Kidney epithelial cell (primary cell): Measurements from ENCODE around the gene NFILZ. TPM values are rescaled to one million over a fixed set of nuclear protein-coding genes. Genes with fewer than 3 reads are reported as not detected.

Source experiments
- DNase-seq: peaks from one replicate; pipeline ENCODE4 v3.0.0-alpha.2; 2010; ENCODE audit warnings: low read depth
- H3K27me3 ChIP-seq: 2 replicates; pipeline ENCODE4 v1.6.0; 2011; ENCODE audit warnings: low read length; ENCODE audit not compliant: control insufficient read depth, insufficient read depth
- H3K36me3 ChIP-seq: 2 replicates; pipeline ENCODE4 v1.5.1; 2011; ENCODE audit warnings: low read length; ENCODE audit not compliant: control insufficient read depth, insufficient read depth
- H3K4me3 ChIP-seq: 2 replicates; pipeline ENCODE4 v1.5.1; 2011; ENCODE audit warnings: low read depth, mild to moderate bottlenecking, control low read depth, low read length
- total RNA-seq: library from RNA; depleted of rRNA; stranded (reverse); fragments of >200 nt; gene quantifications from 2 replicates; pipeline ENCODE4 v1.2.3, GENCODE V29; 2015
- TF ChIP-seq, protein P1 (sequence below): IDR thresholded peaks from 2 replicates; pipeline ENCODE4 v1.5.1; 2011; ENCODE audit warnings: mild to moderate bottlenecking, moderate library complexity, low read length, control low read depth, inconsistent platforms; ENCODE audit not compliant: insufficient read depth, poor library complexity, severe bottlenecking

NFILZ gene
- total RNA-seq, 1 donor from 2014 or later, result not detected

DNA sequence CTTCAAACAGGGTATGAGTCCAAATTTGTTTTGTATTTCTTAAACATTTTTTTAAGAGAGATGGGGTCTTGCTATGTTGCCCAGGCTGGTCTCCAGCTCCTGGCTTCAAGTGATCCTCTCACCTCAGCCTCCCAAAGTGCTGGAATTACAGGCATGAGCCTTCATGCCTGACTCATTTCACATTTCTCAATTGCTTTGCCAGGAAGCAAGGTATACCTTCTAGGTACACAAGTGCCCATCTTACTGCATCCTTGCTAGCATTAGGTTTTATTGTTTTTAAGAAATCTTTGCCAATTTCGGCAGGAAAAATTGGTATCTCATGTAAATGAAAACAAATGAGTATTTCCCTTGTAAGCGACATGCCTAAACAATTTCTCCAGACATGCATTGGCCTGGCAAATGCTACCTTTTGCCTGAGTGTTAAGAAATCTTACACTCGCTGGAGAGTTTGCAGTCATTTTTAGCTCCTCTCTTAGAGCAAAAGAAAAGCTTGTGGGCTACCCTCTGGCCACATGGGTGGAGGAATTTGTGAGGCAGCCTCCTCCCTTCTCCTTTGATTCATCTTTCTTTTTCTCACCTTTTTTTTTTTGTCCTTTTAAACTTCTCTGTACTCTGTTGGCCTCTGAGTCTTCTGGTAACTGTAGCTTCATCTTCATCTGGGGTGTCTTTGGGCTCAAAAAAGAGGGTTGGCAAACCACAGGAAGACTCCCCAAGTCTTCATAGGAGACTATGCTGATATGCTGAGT, 35.2 kb downstream of the NFILZ start:
- no peak overlapping the region for H3K4me3 ChIP-seq
- no peak for DNase-seq
- TF ChIP-seq, protein P1, sequence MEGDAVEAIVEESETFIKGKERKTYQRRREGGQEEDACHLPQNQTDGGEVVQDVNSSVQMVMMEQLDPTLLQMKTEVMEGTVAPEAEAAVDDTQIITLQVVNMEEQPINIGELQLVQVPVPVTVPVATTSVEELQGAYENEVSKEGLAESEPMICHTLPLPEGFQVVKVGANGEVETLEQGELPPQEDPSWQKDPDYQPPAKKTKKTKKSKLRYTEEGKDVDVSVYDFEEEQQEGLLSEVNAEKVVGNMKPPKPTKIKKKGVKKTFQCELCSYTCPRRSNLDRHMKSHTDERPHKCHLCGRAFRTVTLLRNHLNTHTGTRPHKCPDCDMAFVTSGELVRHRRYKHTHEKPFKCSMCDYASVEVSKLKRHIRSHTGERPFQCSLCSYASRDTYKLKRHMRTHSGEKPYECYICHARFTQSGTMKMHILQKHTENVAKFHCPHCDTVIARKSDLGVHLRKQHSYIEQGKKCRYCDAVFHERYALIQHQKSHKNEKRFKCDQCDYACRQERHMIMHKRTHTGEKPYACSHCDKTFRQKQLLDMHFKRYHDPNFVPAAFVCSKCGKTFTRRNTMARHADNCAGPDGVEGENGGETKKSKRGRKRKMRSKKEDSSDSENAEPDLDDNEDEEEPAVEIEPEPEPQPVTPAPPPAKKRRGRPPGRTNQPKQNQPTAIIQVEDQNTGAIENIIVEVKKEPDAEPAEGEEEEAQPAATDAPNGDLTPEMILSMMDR, result no peak
- no peaks in the 10 kb centered on the region for H3K36me3 ChIP-seq
- no peaks in the 10 kb centered on the region for H3K27me3 ChIP-seq

DNA sequence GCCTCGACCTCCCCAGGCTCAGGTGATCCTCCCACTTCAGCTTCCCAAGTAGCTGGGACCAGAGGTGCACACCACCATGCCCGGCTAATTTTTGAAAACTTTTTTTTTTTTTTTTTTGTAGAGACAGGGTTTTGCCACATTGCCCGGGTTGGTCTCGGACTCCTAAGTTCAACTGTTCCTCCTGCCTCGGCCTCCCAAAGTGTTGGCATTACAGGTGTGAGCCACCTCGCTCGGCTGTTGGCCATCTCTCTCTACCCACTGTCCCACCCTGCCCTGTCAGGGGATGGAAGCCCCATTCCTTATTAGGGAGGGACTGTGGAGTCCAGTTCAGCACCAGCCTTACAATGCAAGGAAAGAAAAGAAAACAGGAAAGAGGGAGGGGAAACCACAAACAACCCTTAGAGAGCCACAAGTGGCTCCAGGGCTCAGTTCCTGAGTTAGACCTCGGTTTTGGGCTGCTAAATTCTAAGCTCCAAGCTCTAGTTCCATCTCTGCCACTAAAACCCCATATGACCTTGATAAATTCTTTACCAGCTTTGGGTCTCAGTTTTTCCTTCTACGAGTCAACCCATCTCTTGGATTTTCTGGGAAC, 36.5 kb downstream of the NFILZ start:
- no peak for DNase-seq
- H3K27me3 ChIP-seq, result no peaks in the 10 kb centered on the region
- TF ChIP-seq, protein P1, result no peak
- H3K4me3 ChIP-seq, result no peak overlapping the region
- H3K36me3 ChIP-seq, result no peaks in the 10 kb centered on the region

DNA sequence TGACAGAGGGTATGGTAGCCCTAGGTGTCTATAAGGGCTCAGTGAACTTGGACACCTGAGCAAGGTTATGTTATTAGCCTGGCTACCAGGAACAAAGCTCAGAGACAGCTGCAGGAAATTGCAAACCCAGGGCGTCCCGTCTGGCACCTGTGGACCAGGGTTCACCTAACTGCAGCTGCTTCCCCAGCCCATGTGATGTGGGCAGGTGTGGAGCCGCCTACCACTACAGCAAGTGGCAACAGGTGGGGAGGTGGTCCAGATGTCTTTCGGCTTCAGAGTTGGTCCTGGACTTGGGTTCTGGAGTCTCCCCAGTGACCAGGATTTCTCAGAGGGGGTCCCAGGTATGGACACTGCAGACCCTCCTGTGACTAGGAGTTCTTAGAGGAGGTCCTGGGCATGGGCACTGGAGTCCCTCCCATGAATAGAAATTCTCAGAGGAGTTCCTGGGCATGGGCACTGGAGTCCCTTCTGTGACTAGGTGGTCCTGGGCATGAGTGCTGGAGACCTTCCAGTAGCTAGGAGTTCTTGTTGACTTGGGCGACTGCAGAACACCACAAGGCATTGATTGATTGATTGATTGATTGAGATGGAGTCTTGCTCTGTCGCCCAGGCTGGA, 43.0 kb downstream of the NFILZ start:
- no peaks in the 10 kb centered on the region for H3K36me3 ChIP-seq
- H3K27me3 ChIP-seq, result no peaks in the 10 kb centered on the region
- no peak for DNase-seq
- H3K4me3 ChIP-seq, result no peak overlapping the region
- TF ChIP-seq, protein P1, result no peak

DNA sequence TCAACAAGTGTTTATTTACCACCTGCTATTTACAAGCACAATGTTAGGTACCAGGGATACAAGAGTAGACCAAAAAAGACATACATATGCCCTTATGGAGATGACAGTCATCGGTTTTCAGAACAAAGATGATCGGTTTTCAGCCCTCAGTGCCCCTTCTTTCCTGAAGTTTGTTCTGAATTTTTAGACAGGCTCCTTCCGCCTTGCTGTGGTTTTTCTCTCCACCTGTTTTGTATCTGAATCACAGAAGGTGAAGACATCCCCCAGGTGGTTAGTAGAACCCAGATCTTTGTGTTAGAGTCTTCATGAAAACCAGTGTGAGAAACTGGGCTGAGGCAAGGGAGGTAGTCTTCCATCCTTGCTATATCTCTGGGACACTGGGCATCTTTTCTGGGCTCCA, 44.6 kb downstream of the NFILZ start:
- no peaks in the 10 kb centered on the region for H3K27me3 ChIP-seq

DNA sequence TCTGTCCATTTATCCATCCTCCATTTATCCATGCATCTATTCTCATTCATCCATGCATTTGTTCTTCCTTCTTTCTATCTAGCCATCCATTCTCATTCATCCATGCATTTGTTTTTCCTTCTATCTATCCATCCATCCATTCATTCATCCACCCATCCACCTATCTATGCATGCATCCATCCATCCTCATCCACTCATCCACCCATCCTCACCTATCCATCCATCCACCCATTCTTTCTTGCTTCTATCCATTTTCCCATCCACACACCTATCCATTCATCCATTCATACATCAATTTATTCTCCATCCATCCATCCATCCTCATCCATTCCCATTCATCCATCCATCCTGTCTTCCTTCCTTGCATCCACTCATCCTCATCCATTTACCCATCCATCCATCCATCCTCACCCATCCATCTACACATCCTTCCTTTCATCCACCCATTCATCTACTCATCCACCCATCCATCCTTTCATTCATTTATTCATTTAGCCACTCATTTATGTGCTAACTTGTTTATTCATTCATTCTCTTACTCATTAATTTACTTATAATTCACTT, 47.9 kb downstream of the NFILZ start:
- no peaks in the 10 kb centered on the region for H3K36me3 ChIP-seq
- TF ChIP-seq, protein P1, result no peak
- no peaks in the 10 kb centered on the region for H3K27me3 ChIP-seq
- no peak for DNase-seq
- H3K4me3 ChIP-seq, result no peak overlapping the region

More for the DNA sequence above, 44.6 kb downstream of the NFILZ start:
- DNase-seq, result no peak
- Histone ChIP-seq H3K4me3 (no peak overlapping the region), H3K36me3 (no peaks in the 10 kb centered on the region)
- TF ChIP-seq, protein P1, result no peak

Other genes with a start within 250 kb of the NFILZ start
- 58.2 and 69.8 TPM in 2 replicates for gene RAB11B, start 240.3 kb upstream of the NFILZ start, total RNA-seq
- gene MARCHF2, start 217.3 kb upstream of the NFILZ start, total RNA-seq, result 75.0 and 95.9 TPM in 2 replicates
- 97.1 and 115 TPM in 2 replicates for gene HNRNPM, start 185.7 kb upstream of the NFILZ start, total RNA-seq
- gene PRAM1, start 128.0 kb upstream of the NFILZ start, total RNA-seq, result 0.50 TPM in 1 of 2 replicates, not detected in the other
- 5.2 and 15.0 TPM in 2 replicates for gene ZNF414, start 116.5 kb upstream of the NFILZ start, total RNA-seq
- gene MYO1F, start 53.2 kb upstream of the NFILZ start, total RNA-seq, result 0.08 and 0.21 TPM in 2 replicates
- 5.0 and 10.1 TPM in 2 replicates for gene ADAMTS10, start 19.9 kb upstream of the NFILZ start, total RNA-seq
- gene ACTL9, start 68.2 kb downstream of the NFILZ start, total RNA-seq, result not detected in 2 replicates
- not detected in 2 replicates for gene OR2Z1, start 91.0 kb downstream of the NFILZ start, total RNA-seq
- 26.4 and 30.3 TPM in 2 replicates for gene ZNF558, start 201.7 kb downstream of the NFILZ start, total RNA-seq
- gene MBD3L1, start 201.7 kb downstream of the NFILZ start, total RNA-seq, result not detected in 2 replicates